ENCODE results near the gene PRR7. TPM values are rescaled to one million over a fixed set of nuclear protein-coding genes. Genes with fewer than 3 reads are reported as not detected.

The PRR7 gene
- total and polyA plus RNA-seq, 2 experiments from 2014 or later: 27.1 to 29.0 TPM

- no peak for TF ChIP-seq CTCF (IDR thresholded peaks at IDR 0.05; ENCODE audit: low read depth, low read length)
- Histone ChIP-seq H3K36me3 (peaks cover 15% of the 10 kb centered on the region), H3K9me3 (ENCODE audit: low read depth) (no peaks in the 10 kb centered on the region), H3K27me3 (no peaks in the 10 kb centered on the region), H3K27ac (no peak overlapping the region), H3K4me3 (no peak overlapping the region), H3K4me1 (ENCODE audit: low read depth) (no peaks in the 10 kb centered on the region)
- DNase-seq (ENCODE audit: low read depth in 1 of 2, low spot score in 1 of 2): no peak
Observed at GRCh38 chr5:177439518-177440053, 7.0 kb upstream of the PRR7 start.

- no peaks in the 10 kb centered on the region for H3K27me3 ChIP-seq
- H3K4me3 ChIP-seq: no peak overlapping the region
- H3K36me3 ChIP-seq: peaks cover 9% of the 10 kb centered on the region
- H3K4me1 ChIP-seq (ENCODE audit: low read depth): no peaks in the 10 kb centered on the region
- DNase-seq (ENCODE audit: low read depth in 1 of 2, low spot score in 1 of 2): no peak
- H3K27ac ChIP-seq: no peak overlapping the region
- no peaks in the 10 kb centered on the region for H3K9me3 ChIP-seq (ENCODE audit: low read depth)
- no peak for TF ChIP-seq CTCF (IDR thresholded peaks at IDR 0.05; ENCODE audit: low read depth, low read length)
Observed at GRCh38 chr5:177440211-177440989, 6.2 kb upstream of the PRR7 start.

GRCh38 chr5:177440990-177441780 is 5.4 kb upstream of the PRR7 start:
- peaks cover 3% of the 10 kb centered on the region for H3K36me3 ChIP-seq
- DNase-seq (ENCODE audit: low read depth in 1 of 2, low spot score in 1 of 2): no peak
- H3K9me3 ChIP-seq (ENCODE audit: low read depth): no peaks in the 10 kb centered on the region
- H3K27me3 ChIP-seq: no peaks in the 10 kb centered on the region
- no peak overlapping the region for H3K4me3 ChIP-seq
- TF ChIP-seq CTCF (IDR thresholded peaks at IDR 0.05; ENCODE audit: low read depth, low read length): no peak
- peaks cover 7% of the 10 kb centered on the region for H3K4me1 ChIP-seq (ENCODE audit: low read depth)
- no peak overlapping the region for H3K27ac ChIP-seq

GRCh38 chr5:177442066-177442826 is 4.4 kb upstream of the PRR7 start:
- TF ChIP-seq CTCF (IDR thresholded peaks at IDR 0.05; ENCODE audit: low read depth, low read length): no peak
- H3K36me3 ChIP-seq: no peaks in the 10 kb centered on the region
- no peaks in the 10 kb centered on the region for H3K9me3 ChIP-seq (ENCODE audit: low read depth)
- H3K4me3 ChIP-seq: no peak overlapping the region
- DNase-seq (ENCODE audit: low read depth in 1 of 2, low spot score in 1 of 2): no peak
- peaks cover 9% of the 10 kb centered on the region for H3K4me1 ChIP-seq (ENCODE audit: low read depth)
- H3K27ac ChIP-seq: no peak overlapping the region
- H3K27me3 ChIP-seq: no peaks in the 10 kb centered on the region

All from cardiac muscle cell (in vitro differentiated cells and primary cell).